Hippocampal formation (tissue), 2 donors: Measurements from ENCODE around the gene TRIM51G.
"Not testable (repeated sequence)": the region's sequence is repeated elsewhere in the genome, so short reads cannot be mapped to it uniquely, and the experiment has no call there.

Experiments used
- DNase-seq, 2 donors: peaks; one replicate each; lab custom pipeline; 2025; lab: John Stamatoyannopoulos, UW

TRIM51G gene

GRCh38 chr11:48983785-48984184 is at the start of gene TRIM51G:
TSS of gene TRIM51G (minus strand) at chr11:48983885. CDS start at chr11:48981695, 2,190 bp downstream.
- DNase-seq: not testable (repeated sequence)

- DNase-seq: not testable (repeated sequence)
Observed at GRCh38 chr11:49028523-49028922, 44.8 kb upstream of the TRIM51G start, which contains the start of gene TRIM49B. TSS of gene TRIM49B (plus strand) at chr11:49028823. CDS start at chr11:49031600, 2,777 bp downstream.

GRCh38 chr11:48968592-48968991 is 15.1 kb downstream of the TRIM51G start:
- not testable (repeated sequence) for DNase-seq

GRCh38 chr11:48955315-48956049 is 28.2 kb downstream of the TRIM51G start:
- DNase-seq: not testable (repeated sequence)

GRCh38 chr11:48945796-48946195 is 37.9 kb downstream of the TRIM51G start:
- DNase-seq: not testable (repeated sequence)
